ENCODE measurements around the gene RBM24.

The RBM24 gene

GRCh38 chr6:17292600-17293133 is 11.5 kb downstream of the RBM24 start:
- no peak for DNase-seq
- Histone ChIP-seq H3K4me3 (ENCODE audit: low read depth, low read length) (no peak overlapping the region), H3K27ac (no peak overlapping the region), H3K27me3 (ENCODE audit: insufficient read depth, low read depth, severe bottlenecking) (no peaks in the 10 kb centered on the region), H3K36me3 (no peaks in the 10 kb centered on the region), H3K9me3 (ENCODE audit: severe bottlenecking) (no peaks in the 10 kb centered on the region)
- TF ChIP-seq, protein P1, sequence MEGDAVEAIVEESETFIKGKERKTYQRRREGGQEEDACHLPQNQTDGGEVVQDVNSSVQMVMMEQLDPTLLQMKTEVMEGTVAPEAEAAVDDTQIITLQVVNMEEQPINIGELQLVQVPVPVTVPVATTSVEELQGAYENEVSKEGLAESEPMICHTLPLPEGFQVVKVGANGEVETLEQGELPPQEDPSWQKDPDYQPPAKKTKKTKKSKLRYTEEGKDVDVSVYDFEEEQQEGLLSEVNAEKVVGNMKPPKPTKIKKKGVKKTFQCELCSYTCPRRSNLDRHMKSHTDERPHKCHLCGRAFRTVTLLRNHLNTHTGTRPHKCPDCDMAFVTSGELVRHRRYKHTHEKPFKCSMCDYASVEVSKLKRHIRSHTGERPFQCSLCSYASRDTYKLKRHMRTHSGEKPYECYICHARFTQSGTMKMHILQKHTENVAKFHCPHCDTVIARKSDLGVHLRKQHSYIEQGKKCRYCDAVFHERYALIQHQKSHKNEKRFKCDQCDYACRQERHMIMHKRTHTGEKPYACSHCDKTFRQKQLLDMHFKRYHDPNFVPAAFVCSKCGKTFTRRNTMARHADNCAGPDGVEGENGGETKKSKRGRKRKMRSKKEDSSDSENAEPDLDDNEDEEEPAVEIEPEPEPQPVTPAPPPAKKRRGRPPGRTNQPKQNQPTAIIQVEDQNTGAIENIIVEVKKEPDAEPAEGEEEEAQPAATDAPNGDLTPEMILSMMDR (IDR thresholded peaks at IDR 0.05; ENCODE audit: low read depth, low read length) = no peak

DNA sequence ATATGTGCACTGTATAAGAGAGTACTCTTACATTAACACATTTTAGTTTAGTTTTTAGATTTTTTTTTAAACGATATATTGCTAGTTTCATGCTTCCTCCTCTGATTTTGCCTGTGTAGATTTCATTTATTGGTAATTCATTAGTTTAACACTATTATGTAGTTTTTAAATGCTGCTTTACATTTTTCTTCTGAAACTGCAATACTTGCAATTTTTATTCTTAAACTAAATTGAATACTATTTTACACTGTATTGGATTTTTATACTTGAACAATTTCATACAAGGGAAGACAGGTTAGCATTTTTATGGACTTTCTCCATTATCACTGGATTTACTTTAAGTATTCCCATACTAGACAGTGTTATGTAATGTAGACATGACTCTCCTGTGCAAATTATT is 12.2 kb downstream of the RBM24 start:
- H3K36me3 ChIP-seq = no peaks in the 10 kb centered on the region
- DNase-seq = no peak
- no peaks in the 10 kb centered on the region for H3K27me3 ChIP-seq (ENCODE audit: insufficient read depth, low read depth, severe bottlenecking)
- no peak overlapping the region for H3K4me3 ChIP-seq (ENCODE audit: low read depth, low read length)
- no peaks in the 10 kb centered on the region for H3K9me3 ChIP-seq (ENCODE audit: severe bottlenecking)
- H3K27ac ChIP-seq = no peak overlapping the region
- TF ChIP-seq, protein P1 (IDR thresholded peaks at IDR 0.05; ENCODE audit: low read depth, low read length) = no peak

GRCh38 chr6:17297271-17298080 is 16.3 kb downstream of the RBM24 start:
- H3K9me3 ChIP-seq (ENCODE audit: severe bottlenecking) = no peaks in the 10 kb centered on the region
- no peaks in the 10 kb centered on the region for H3K36me3 ChIP-seq
- no peak for DNase-seq
- TF ChIP-seq, protein P1 (IDR thresholded peaks at IDR 0.05; ENCODE audit: low read depth, low read length) = no peak
- H3K4me3 ChIP-seq (ENCODE audit: low read depth, low read length) = no peak overlapping the region
- no peak overlapping the region for H3K27ac ChIP-seq
- H3K27me3 ChIP-seq (ENCODE audit: insufficient read depth, low read depth, severe bottlenecking) = no peaks in the 10 kb centered on the region

DNA sequence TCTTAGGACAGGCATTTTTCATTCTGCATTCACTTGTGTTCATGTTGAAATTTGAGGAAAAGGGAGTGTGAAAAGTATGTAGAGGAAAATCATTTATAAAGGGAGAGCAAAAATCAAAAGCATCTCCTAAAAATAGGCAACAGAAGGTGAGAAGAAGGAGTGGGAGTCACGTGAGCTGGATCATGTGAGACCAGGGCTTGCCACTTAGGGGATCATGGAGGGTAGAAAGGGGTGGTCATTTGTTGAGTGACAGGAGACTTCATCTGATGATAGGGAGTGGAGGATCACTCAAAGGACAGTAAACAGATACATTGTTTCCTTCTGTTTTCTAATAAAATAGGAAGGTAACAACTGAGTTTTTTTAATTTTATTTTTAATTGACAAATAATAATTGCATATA is 17.1 kb downstream of the RBM24 start:
- no peaks in the 10 kb centered on the region for H3K9me3 ChIP-seq (ENCODE audit: severe bottlenecking)

GRCh38 chr6:17299222-17299621 is 18.1 kb downstream of the RBM24 start:
- Histone ChIP-seq H3K27ac (no peak overlapping the region), H3K9me3 (ENCODE audit: severe bottlenecking) (no peaks in the 10 kb centered on the region), H3K36me3 (no peaks in the 10 kb centered on the region), H3K4me3 (ENCODE audit: low read depth, low read length) (no peak overlapping the region), H3K27me3 (ENCODE audit: insufficient read depth, low read depth, severe bottlenecking) (no peaks in the 10 kb centered on the region)
- TF ChIP-seq, protein P1 (IDR thresholded peaks at IDR 0.05; ENCODE audit: low read depth, low read length) = no peak
- no peak for DNase-seq

More for the DNA sequence above, 17.1 kb downstream of the RBM24 start:
- TF ChIP-seq, protein P1 (IDR thresholded peaks at IDR 0.05; ENCODE audit: low read depth, low read length) = no peak
- Histone ChIP-seq H3K4me3 (ENCODE audit: low read depth, low read length) (no peak overlapping the region), H3K27ac (no peak overlapping the region), H3K36me3 (no peaks in the 10 kb centered on the region), H3K27me3 (ENCODE audit: insufficient read depth, low read depth, severe bottlenecking) (no peaks in the 10 kb centered on the region)
- DNase-seq = no peak
